ENCODE measurements around the gene TMTC1.

- TF ChIP-seq RAD21 (IDR thresholded peaks at IDR 0.05; ENCODE audit: low read depth) (no peak), ZBTB7A (IDR thresholded peaks at IDR 0.05; ENCODE audit: low read depth) (no peak), EP300 (IDR thresholded peaks at IDR 0.05; ENCODE audit: borderline replicate concordance) (no peak), EGR1 (IDR thresholded peaks at IDR 0.05) (no peak), NFIC (IDR thresholded peaks at IDR 0.05) (no peak)
- TF ChIP-seq, protein P1, sequence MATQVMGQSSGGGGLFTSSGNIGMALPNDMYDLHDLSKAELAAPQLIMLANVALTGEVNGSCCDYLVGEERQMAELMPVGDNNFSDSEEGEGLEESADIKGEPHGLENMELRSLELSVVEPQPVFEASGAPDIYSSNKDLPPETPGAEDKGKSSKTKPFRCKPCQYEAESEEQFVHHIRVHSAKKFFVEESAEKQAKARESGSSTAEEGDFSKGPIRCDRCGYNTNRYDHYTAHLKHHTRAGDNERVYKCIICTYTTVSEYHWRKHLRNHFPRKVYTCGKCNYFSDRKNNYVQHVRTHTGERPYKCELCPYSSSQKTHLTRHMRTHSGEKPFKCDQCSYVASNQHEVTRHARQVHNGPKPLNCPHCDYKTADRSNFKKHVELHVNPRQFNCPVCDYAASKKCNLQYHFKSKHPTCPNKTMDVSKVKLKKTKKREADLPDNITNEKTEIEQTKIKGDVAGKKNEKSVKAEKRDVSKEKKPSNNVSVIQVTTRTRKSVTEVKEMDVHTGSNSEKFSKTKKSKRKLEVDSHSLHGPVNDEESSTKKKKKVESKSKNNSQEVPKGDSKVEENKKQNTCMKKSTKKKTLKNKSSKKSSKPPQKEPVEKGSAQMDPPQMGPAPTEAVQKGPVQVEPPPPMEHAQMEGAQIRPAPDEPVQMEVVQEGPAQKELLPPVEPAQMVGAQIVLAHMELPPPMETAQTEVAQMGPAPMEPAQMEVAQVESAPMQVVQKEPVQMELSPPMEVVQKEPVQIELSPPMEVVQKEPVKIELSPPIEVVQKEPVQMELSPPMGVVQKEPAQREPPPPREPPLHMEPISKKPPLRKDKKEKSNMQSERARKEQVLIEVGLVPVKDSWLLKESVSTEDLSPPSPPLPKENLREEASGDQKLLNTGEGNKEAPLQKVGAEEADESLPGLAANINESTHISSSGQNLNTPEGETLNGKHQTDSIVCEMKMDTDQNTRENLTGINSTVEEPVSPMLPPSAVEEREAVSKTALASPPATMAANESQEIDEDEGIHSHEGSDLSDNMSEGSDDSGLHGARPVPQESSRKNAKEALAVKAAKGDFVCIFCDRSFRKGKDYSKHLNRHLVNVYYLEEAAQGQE (IDR thresholded peaks at IDR 0.05; ENCODE audit: low read depth) = no peak
These were observed 220.7 kb downstream of the TMTC1 start for GRCh38 chr12:29563071-29563470.
